Stimulated activated CD8-positive, alpha-beta memory T cell treated with anti-CD3 and anti-CD28 coated beads, Interleukin-15, amount 100 ng/mL, for 24 hours (primary cell): Measurements from ENCODE around the gene ACACA.
"Not testable (repeated sequence)": the region's sequence is repeated elsewhere in the genome, so short reads cannot be mapped to it uniquely, and the experiment has no call there.

ENCODE experiments used
- DNase-seq: peaks from one replicate; pipeline ENCODE4 v3.0.0-alpha.2; 2020; ENCODE audit warnings: low read depth

ACACA gene

GRCh38 chr17:37406635-37407461, at the start of gene ACACA, which contains the start of gene TADA2A:
Gene ACACA, minus strand, starts transcription at chr17:37406836. Its CDS starts 537 bp downstream, at chr17:37406299.
Gene TADA2A, plus strand, starts transcription at chr17:37406886. Its CDS starts 4,480 bp downstream, at chr17:37411366.
- DNase-seq: peak; percentile 57

- DNase-seq: no peak
Observed at GRCh38 chr17:37450112-37450511, 43.5 kb upstream of the ACACA start.

GRCh38 chr17:37447641-37448040, 41.0 kb upstream of the ACACA start:
- no peak for DNase-seq

GRCh38 chr17:37446027-37446426, 39.4 kb upstream of the ACACA start:
- no peak for DNase-seq

GRCh38 chr17:37441369-37442014, 34.9 kb upstream of the ACACA start:
- DNase-seq: not testable (repeated sequence)

- DNase-seq: no peak
Observed at GRCh38 chr17:37440424-37440823, 33.8 kb upstream of the ACACA start.

- no peak for DNase-seq
Observed at GRCh38 chr17:37438141-37438540, 31.5 kb upstream of the ACACA start.

GRCh38 chr17:37432671-37433070, 26.0 kb upstream of the ACACA start:
- no peak for DNase-seq

- DNase-seq: no peak
Observed at GRCh38 chr17:37430051-37430627, 23.5 kb upstream of the ACACA start.

GRCh38 chr17:37429453-37429852, 22.8 kb upstream of the ACACA start:
- no peak for DNase-seq

- no peak for DNase-seq
Observed at GRCh38 chr17:37429039-37429438, 22.4 kb upstream of the ACACA start.

- no peak for DNase-seq
Observed at GRCh38 chr17:37425268-37425667, 18.6 kb upstream of the ACACA start.

GRCh38 chr17:37422971-37423625, 16.5 kb upstream of the ACACA start:
- DNase-seq: no peak

GRCh38 chr17:37417852-37418251, 11.2 kb upstream of the ACACA start:
- DNase-seq: no peak

- no peak for DNase-seq
Observed at GRCh38 chr17:37413875-37414519, 7.4 kb upstream of the ACACA start.

GRCh38 chr17:37410357-37410756, 3.7 kb upstream of the ACACA start:
- no peak for DNase-seq

GRCh38 chr17:37408145-37408479, 1.5 kb upstream of the ACACA start:
- not testable (repeated sequence) for DNase-seq

- DNase-seq: no peak
Observed at GRCh38 chr17:37405955-37406634, 541 bp downstream of the ACACA start.

- DNase-seq: not testable (repeated sequence)
Observed at GRCh38 chr17:37405522-37405921, 1.1 kb downstream of the ACACA start.

GRCh38 chr17:37400505-37400904, 6.1 kb downstream of the ACACA start:
- DNase-seq: no peak

- DNase-seq: no peak
Observed at GRCh38 chr17:37399265-37399803, 7.3 kb downstream of the ACACA start.
